Smooth muscle cell (in vitro differentiated cells): ENCODE results near the gene PES1. TPM values are rescaled to one million over a fixed set of nuclear protein-coding genes. Genes with fewer than 3 reads are reported as not detected.

Experiments used
- DNase-seq: peaks from one replicate; lab custom pipeline; 2025; ENCODE audit not compliant: unreplicated experiment; lab: John Stamatoyannopoulos, UW
- H2AFZ ChIP-seq: fragments of 200-600 bp; sonication (generic); 2 replicates; pipeline ENCODE4 v1.6.0; 2016; ENCODE audit warnings: antibody characterized with exemption, low read depth, mild to moderate bottlenecking
- H3F3A ChIP-seq: fragments of 200-600 bp; sonication (generic); 2 replicates; pipeline ENCODE4 v1.6.0; 2017; ENCODE audit warnings: antibody characterized with exemption, low read depth
- H3K27ac ChIP-seq: fragments of 200-600 bp; sonication (generic); 2 replicates; pipeline ENCODE4 v1.5.1; 2016; ENCODE audit warnings: low read depth, mild to moderate bottlenecking
- H3K27me3 ChIP-seq: fragments of 200-600 bp; sonication (generic); 2 replicates; pipeline ENCODE4 v1.6.1; 2016; ENCODE audit warnings: low read depth, mild to moderate bottlenecking
- H3K36me3 ChIP-seq: fragments of 200-600 bp; sonication (generic); 2 replicates; pipeline ENCODE4 v1.5.1; 2016; ENCODE audit warnings: low read depth
- H3K4me1 ChIP-seq: fragments of 200-600 bp; sonication (generic); 2 replicates; pipeline ENCODE4 v1.5.1; 2016; ENCODE audit warnings: low read depth
- H3K4me2 ChIP-seq: fragments of 200-600 bp; sonication (generic); 2 replicates; pipeline ENCODE4 v1.6.0; 2016; ENCODE audit warnings: mild to moderate bottlenecking
- H3K4me3 ChIP-seq: fragments of 200-600 bp; sonication (generic); 2 replicates; pipeline ENCODE4 v1.5.1; 2016; ENCODE audit warnings: mild to moderate bottlenecking
- H3K79me2 ChIP-seq: fragments of 200-600 bp; sonication (generic); 2 replicates; pipeline ENCODE4 v1.6.0; 2016; ENCODE audit warnings: low read depth, mild to moderate bottlenecking
- H3K9ac ChIP-seq: fragments of 200-600 bp; sonication (generic); 2 replicates; pipeline ENCODE4 v1.6.0; 2016; ENCODE audit warnings: low read depth
- H3K9me3 ChIP-seq: fragments of 200-600 bp; sonication (generic); replicated peaks from 2 replicates; pipeline ENCODE4 v1.5.1; 2016; ENCODE audit warnings: low read depth
- H4K20me1 ChIP-seq: fragments of 200-600 bp; sonication (generic); 2 replicates; pipeline ENCODE4 v1.6.0; 2016; ENCODE audit warnings: low read depth
- CTCF ChIP-seq: fragments of 200-600 bp; sonication (generic); IDR thresholded peaks from 2 replicates; pipeline ENCODE4 v1.5.1; 2017; ENCODE audit warnings: borderline replicate concordance, mild to moderate bottlenecking, antibody characterized with exemption; ENCODE audit not compliant: insufficient read depth, poor library complexity, severe bottlenecking
- WGBS: methylation state at CpG from one replicate; pipeline ENCODE4 v1.1.7; 2016; ENCODE audit warnings: low lambda C conversion rate; 5-methylcytosine and 5-hydroxymethylcytosine counted together
- polyA plus RNA-seq: library from polyadenylated mRNA; unstranded; fragments of >200 nt; fragmentation: Nextera tagmentation; extraction: Ambion mirVana; gene quantifications from 2 replicates; pipeline ENCODE4 v1.2.1, GENCODE V29; 2016
- total RNA-seq: library from RNA; depleted of rRNA; stranded (reverse); fragments of >200 nt; gene quantifications from 2 replicates; pipeline ENCODE4 v1.2.3, GENCODE V29; 2014

PES1 gene
- total and polyA plus RNA-seq, 2 experiments from 2014 or later: 35.6 to 59.4 TPM

GRCh38 chr22:30575859-30576258 is 15.9 kb downstream of the PES1 start:
- no peak for DNase-seq
- Histone ChIP-seq H3K79me2 (no peaks in the 10 kb centered on the region), H3K4me3 (no peak overlapping the region), H4K20me1 (peaks cover 5% of the 10 kb centered on the region), H3K9ac (no peak overlapping the region), H3F3A (no peaks in the 10 kb centered on the region), H3K4me1 (peaks cover 4% of the 10 kb centered on the region), H3K36me3 (peaks cover 3% of the 10 kb centered on the region), H3K27me3 (peaks cover 9% of the 10 kb centered on the region), H3K4me2 (no peak overlapping the region), H3K9me3 (no peaks in the 10 kb centered on the region), H3K27ac (no peak overlapping the region), H2AFZ (no peak overlapping the region)
- WGBS: 94% methylated on average over 15 of the region's 15 CpGs
- no peak for TF ChIP-seq CTCF

GRCh38 chr22:30574997-30575671 is 16.6 kb downstream of the PES1 start:
- no peaks in the 10 kb centered on the region for H3K9me3 ChIP-seq
- peak overlapping the region; percentile 23 for H3K4me3 ChIP-seq

DNA sequence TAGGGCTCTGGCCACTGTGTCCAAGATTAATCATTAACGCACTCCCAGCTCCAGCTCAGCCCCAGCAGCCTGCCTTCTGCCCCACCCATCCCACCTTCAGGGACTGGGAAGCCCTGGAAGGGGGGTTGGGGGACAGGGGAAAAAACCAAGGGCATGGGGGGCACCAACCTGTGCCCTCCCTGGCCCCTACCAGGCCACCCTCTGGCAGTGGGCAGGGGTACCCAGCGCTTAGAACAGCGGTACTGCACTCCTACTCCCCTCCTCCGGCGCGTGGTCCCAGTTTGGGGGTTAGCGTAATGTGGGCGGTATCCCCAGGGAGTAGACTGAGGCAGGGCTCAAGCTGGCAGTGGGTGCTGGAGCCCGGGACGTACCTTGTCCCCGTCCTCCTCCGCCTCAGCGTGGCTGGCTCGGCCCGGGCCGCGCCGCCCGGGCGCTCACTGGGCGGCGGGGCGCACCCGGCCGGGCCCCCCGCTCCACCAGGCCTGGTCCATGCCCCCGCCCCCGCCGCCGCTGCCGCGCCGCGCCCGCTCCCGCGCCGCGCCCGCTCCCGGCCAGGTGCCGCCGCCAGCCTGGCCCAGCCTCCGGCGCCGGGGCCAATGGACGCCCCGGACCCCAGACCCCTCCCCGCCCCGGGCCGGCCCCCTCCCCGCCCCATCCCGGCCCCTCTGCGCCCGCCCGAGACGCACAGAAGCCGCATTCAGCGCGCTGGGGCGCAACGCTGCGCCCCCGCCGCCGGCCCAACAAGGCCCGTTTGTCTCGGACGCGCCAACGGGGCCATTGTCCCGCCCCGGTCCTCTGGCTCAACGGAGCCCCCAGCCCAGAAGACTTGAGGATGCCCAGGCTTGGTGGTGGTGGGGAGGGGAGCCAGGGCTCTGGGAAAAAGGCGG is 17.4 kb downstream of the PES1 start, which contains the start of gene GAL3ST1:
TSS of gene GAL3ST1 (minus strand) at position 571 of the 887 bp plus-strand sequence. CDS start 17,273 bp downstream, outside the sequence.
- peaks cover 9% of the 10 kb centered on the region for H3K27me3 ChIP-seq
- H3K9ac ChIP-seq: no peak within 1 kb of the TSS
- TF ChIP-seq CTCF: no peak
- H2AFZ ChIP-seq: no peak within 1 kb of the TSS
- H3K27ac ChIP-seq: no peak within 1 kb of the TSS
- no peaks in the 10 kb centered on the region for H3K9me3 ChIP-seq
- H3K4me2 ChIP-seq: peak within 1 kb of the TSS; percentile 61
- peaks cover 4% of the 10 kb centered on the region for H3K4me1 ChIP-seq
- WGBS: 8% methylated on average over 20 of the region's 75 CpGs
- DNase-seq: no peak
- H3K79me2 ChIP-seq: no peaks in the 10 kb centered on the region
- H4K20me1 ChIP-seq: peaks cover 5% of the 10 kb centered on the region
- H3K4me3 ChIP-seq: peak within 1 kb of the TSS; percentile 40
- no peaks in the 10 kb centered on the region for H3F3A ChIP-seq
- H3K36me3 ChIP-seq: peaks cover 3% of the 10 kb centered on the region

More at GRCh38 chr22:30574997-30575671, 16.6 kb downstream of the PES1 start:
- Histone ChIP-seq H3K36me3 (peaks cover 3% of the 10 kb centered on the region), H3K27me3 (peaks cover 9% of the 10 kb centered on the region), H3K9ac (no peak overlapping the region), H2AFZ (no peak overlapping the region), H3F3A (no peaks in the 10 kb centered on the region), H4K20me1 (peaks cover 5% of the 10 kb centered on the region), H3K4me1 (peaks cover 4% of the 10 kb centered on the region), H3K79me2 (no peaks in the 10 kb centered on the region), H3K27ac (no peak overlapping the region), H3K4me2 (peak overlapping the region; percentile 61)
- no peak for TF ChIP-seq CTCF
- 69% methylated on average over 12 of the region's 12 CpGs for WGBS
- no peak for DNase-seq
